Sigmoid colon (tissue), 7 donors: Measurements from ENCODE around the gene SLC38A8. TPM values are rescaled to one million over a fixed set of nuclear protein-coding genes. Genes with fewer than 3 reads are reported as not detected.

Source experiments
- DNase-seq: peaks from one replicate; pipeline ENCODE4 v3.0.0-alpha.2; 2019
- H3K27ac ChIP-seq, 4 donors: fragments of 200-600 bp; sonication (generic); one replicate each; pipeline ENCODE4 v1.5.1; 2016 to 2019; ENCODE audit warnings: mild to moderate bottlenecking in 1 of 4
- H3K27me3 ChIP-seq, 3 donors: fragments of 200-600 bp; sonication (generic); one replicate each; pipeline ENCODE4 v1.5.1; 2019; ENCODE audit warnings: mild to moderate bottlenecking in 1 of 3
- H3K36me3 ChIP-seq, 4 donors: fragments of 200-600 bp; sonication (generic); one replicate each; pipeline ENCODE4 v1.5.1; 2016 to 2019
- H3K4me1 ChIP-seq, 4 donors: fragments of 200-600 bp; sonication (generic); one replicate each; pipeline ENCODE4 v1.5.1; 2017 to 2019
- H3K4me3 ChIP-seq, 4 donors: fragments of 200-600 bp; sonication (generic); one replicate each; pipeline ENCODE4 v1.5.1; 2017 to 2019; ENCODE audit warnings: mild to moderate bottlenecking in 2 of 4, moderate library complexity in 1 of 4
- H3K9me3 ChIP-seq, 4 donors: fragments of 200-600 bp in 3 of 4; sonication (generic) in 3 of 4; one replicate each; pipeline versions ENCODE4 v1.5.1 to v1.6.1; 2013 to 2019
- EP300 ChIP-seq, 4 donors: sonication (generic); formaldehyde crosslinking; IDR thresholded peaks; one replicate each; pipeline ENCODE4 v1.6.1; 2017; ENCODE audit warnings: antibody characterized with exemption in 4 of 4
- POLR2A ChIP-seq, 2 donors: fragments of 450-650 bp; IDR thresholded peaks; one replicate each; pipeline ENCODE4 v1.6.1; 2016; ENCODE audit warnings: antibody characterized with exemption in 2 of 2, mild to moderate bottlenecking in 2 of 2, moderate library complexity in 2 of 2
- POLR2AphosphoS5 ChIP-seq, 4 donors: sonication (generic); formaldehyde crosslinking; IDR thresholded peaks; one replicate each; pipeline ENCODE4 v1.6.1; 2017; ENCODE audit warnings: antibody characterized with exemption in 4 of 4
- WGBS, 2 donors: extraction: QIAGEN DNeasy Blood & Tissue Kit; methylation state at CpG; one replicate each; pipeline ENCODE4 v1.1.7; 2013; 5-methylcytosine and 5-hydroxymethylcytosine counted together
- intact Hi-C: fragments of 100-400 bp; cut with DNase I; formaldehyde crosslinking; loops from one replicate; pipeline ENCODE4 v1.15.1; 2023
- polyA plus RNA-seq, 3 donors: library from polyadenylated mRNA; stranded (reverse); fragments of 200-250 nt; gene quantifications; one replicate each; pipeline ENCODE4 v1.2.3, GENCODE V29; 2013
- total RNA-seq, 4 donors: library from RNA; depleted of rRNA; stranded (reverse); fragments of >200 nt; gene quantifications; one replicate each; pipeline ENCODE4 v1.1.0, GENCODE V29; 2016
- TF ChIP-seq, protein P1 (sequence below), 4 experiments: fragments of 450-650 bp in 3 of 4; fragments of 200-600 bp in 1 of 4; IDR thresholded peaks; one replicate each; pipeline ENCODE4 v1.5.1; 2016 to 2019; ENCODE audit warnings: antibody characterized with exemption in 4 of 4, mild to moderate bottlenecking in 3 of 4, moderate library complexity in 2 of 4
- donor health status: healthy with polysubstance abuse.
- donor health status: Bipolar disorder and iron deficiency.
- donor health status: healthy.

The SLC38A8 gene
- total and polyA plus RNA-seq, 7 donors, result not detected

- no peak overlapping the region for H3K27ac ChIP-seq
- peaks cover 49 to 96% (median 54%) of the 10 kb centered on the region in 4 donors for H3K36me3 ChIP-seq
- intact Hi-C loops, result loop anchor here (2.0 kb wide), 1 partner anchor 99 kb away; the partner anchor contains the start of gene TAF1C
- H3K4me1 ChIP-seq, result peaks cover 0 to 11% (median 3%) of the 10 kb centered on the region in 4 donors
- TF ChIP-seq POLR2AphosphoS5 (IDR thresholded peaks at IDR 0.05) (no peak), EP300 (IDR thresholded peaks at IDR 0.05) (no peak), POLR2A (IDR thresholded peaks at IDR 0.05) (no peak)
- TF ChIP-seq, protein P1, sequence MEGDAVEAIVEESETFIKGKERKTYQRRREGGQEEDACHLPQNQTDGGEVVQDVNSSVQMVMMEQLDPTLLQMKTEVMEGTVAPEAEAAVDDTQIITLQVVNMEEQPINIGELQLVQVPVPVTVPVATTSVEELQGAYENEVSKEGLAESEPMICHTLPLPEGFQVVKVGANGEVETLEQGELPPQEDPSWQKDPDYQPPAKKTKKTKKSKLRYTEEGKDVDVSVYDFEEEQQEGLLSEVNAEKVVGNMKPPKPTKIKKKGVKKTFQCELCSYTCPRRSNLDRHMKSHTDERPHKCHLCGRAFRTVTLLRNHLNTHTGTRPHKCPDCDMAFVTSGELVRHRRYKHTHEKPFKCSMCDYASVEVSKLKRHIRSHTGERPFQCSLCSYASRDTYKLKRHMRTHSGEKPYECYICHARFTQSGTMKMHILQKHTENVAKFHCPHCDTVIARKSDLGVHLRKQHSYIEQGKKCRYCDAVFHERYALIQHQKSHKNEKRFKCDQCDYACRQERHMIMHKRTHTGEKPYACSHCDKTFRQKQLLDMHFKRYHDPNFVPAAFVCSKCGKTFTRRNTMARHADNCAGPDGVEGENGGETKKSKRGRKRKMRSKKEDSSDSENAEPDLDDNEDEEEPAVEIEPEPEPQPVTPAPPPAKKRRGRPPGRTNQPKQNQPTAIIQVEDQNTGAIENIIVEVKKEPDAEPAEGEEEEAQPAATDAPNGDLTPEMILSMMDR (IDR thresholded peaks at IDR 0.05), result no peak
- H3K4me3 ChIP-seq, result no peak overlapping the region
- no peak for DNase-seq
- no peaks in the 10 kb centered on the region for H3K27me3 ChIP-seq
- no peaks in the 10 kb centered on the region for H3K9me3 ChIP-seq
- 74 to 81% methylated on average over 11 of the region's 11 CpGs for WGBS, 2 donors
Measured at GRCh38 chr16:84087466-84088151, 45.0 kb upstream of the SLC38A8 start.

DNA sequence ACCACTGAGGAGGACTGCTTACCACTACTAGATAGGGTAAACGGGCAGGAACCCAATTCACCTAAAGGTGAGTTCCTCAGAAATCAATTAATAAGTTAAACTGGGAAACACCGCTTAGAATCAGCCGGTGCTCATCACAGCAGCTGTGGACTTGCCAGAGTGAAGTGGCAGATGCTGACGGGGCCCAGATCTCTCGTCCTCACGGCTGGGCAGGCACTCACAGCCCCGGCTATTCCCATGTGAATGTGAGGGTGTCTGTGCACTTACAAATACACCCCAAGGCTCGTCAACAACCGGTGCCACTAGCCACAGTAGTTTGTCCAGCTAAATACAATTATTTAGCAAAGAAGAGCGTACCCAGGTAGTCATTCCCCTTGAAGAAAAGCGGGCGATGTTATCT lies 44.4 kb upstream of the SLC38A8 start:
- WGBS, 2 donors, result 81 to 89% methylated on average over 12 of the region's 12 CpGs
- Histone ChIP-seq H3K36me3 (peaks cover 44 to 96% (median 51%) of the 10 kb centered on the region in 4 donors), H3K9me3 (no peaks in the 10 kb centered on the region), H3K27ac (no peak overlapping the region), H3K4me3 (no peak overlapping the region), H3K4me1 (peaks cover 0 to 13% (median 3%) of the 10 kb centered on the region in 4 donors), H3K27me3 (no peaks in the 10 kb centered on the region)
- intact Hi-C loops, result loop anchor here (2.0 kb wide), 1 partner anchor 100 kb away; the partner anchor contains the start of gene TAF1C
- DNase-seq, result no peak
- no peak for TF ChIP-seq EP300 (IDR thresholded peaks at IDR 0.05)
- TF ChIP-seq POLR2AphosphoS5 (IDR thresholded peaks at IDR 0.05), result no peak
- no peak for TF ChIP-seq POLR2A (IDR thresholded peaks at IDR 0.05)
- TF ChIP-seq, protein P1 (IDR thresholded peaks at IDR 0.05), result no peak

- Histone ChIP-seq H3K27ac (no peak overlapping the region), H3K36me3 (peaks cover 44 to 96% (median 50%) of the 10 kb centered on the region in 4 donors), H3K27me3 (no peaks in the 10 kb centered on the region), H3K9me3 (no peaks in the 10 kb centered on the region), H3K4me1 (peaks cover 0 to 13% (median 3%) of the 10 kb centered on the region in 4 donors), H3K4me3 (no peak overlapping the region)
- WGBS, 2 donors, result 86 to 88% methylated on average over 11 of the region's 11 CpGs
- TF ChIP-seq POLR2A (IDR thresholded peaks at IDR 0.05) (no peak), POLR2AphosphoS5 (IDR thresholded peaks at IDR 0.05) (no peak), EP300 (IDR thresholded peaks at IDR 0.05) (no peak)
- TF ChIP-seq, protein P1 (IDR thresholded peaks at IDR 0.05), result no peak
- no peak for DNase-seq
- intact Hi-C loops, result loop anchor here (2.0 kb wide), 1 partner anchor 100 kb away; the partner anchor contains the start of gene TAF1C
Measured at GRCh38 chr16:84086341-84086740, 43.7 kb upstream of the SLC38A8 start.

GRCh38 chr16:84085773-84086172 lies 43.2 kb upstream of the SLC38A8 start:
- Histone ChIP-seq H3K4me1 (peaks cover 0 to 13% (median 3%) of the 10 kb centered on the region in 4 donors), H3K27me3 (no peaks in the 10 kb centered on the region), H3K36me3 (peaks cover 40 to 96% (median 50%) of the 10 kb centered on the region in 4 donors), H3K27ac (no peak overlapping the region), H3K9me3 (no peaks in the 10 kb centered on the region), H3K4me3 (no peak overlapping the region)
- TF ChIP-seq POLR2A (IDR thresholded peaks at IDR 0.05) (no peak), EP300 (IDR thresholded peaks at IDR 0.05) (no peak), POLR2AphosphoS5 (IDR thresholded peaks at IDR 0.05) (no peak)
- TF ChIP-seq, protein P1 (IDR thresholded peaks at IDR 0.05), result no peak
- WGBS, 2 donors, result 45 to 63% methylated on average over 6 of the region's 6 CpGs
- DNase-seq, result no peak
- intact Hi-C loops, result loop anchor here (2.0 kb wide), 1 partner anchor 101 kb away; the partner anchor contains the start of gene TAF1C
